H7 (cell line): ENCODE measurements around the gene SLIT3. TPM values are rescaled to one million over a fixed set of nuclear protein-coding genes. Genes with fewer than 3 reads are reported as not detected.

ENCODE experiments used
- DNase-seq: peaks from one replicate; pipeline ENCODE4 v3.0.0; 2012
- H3K27me3 ChIP-seq: 2 replicates; pipeline ENCODE4 v1.6.0; 2011; ENCODE audit warnings: mild to moderate bottlenecking, low read length; ENCODE audit not compliant: control insufficient read depth, insufficient read depth
- H3K36me3 ChIP-seq: replicated peaks from 2 replicates; pipeline ENCODE4 v1.5.1; 2011; ENCODE audit warnings: low read length; ENCODE audit not compliant: control insufficient read depth, insufficient read depth
- H3K4me3 ChIP-seq: 2 replicates; pipeline ENCODE4 v1.5.1; 2011; ENCODE audit warnings: low read depth, mild to moderate bottlenecking, control low read depth, low read length, moderate library complexity; ENCODE audit not compliant: insufficient read depth
- total RNA-seq: library from RNA; depleted of rRNA; stranded (reverse); fragments of >200 nt; shearing (Covaris generic); gene quantifications from 2 replicates; pipeline ENCODE4 v1.2.3, GENCODE V29; 2014

Gene SLIT3
- total RNA-seq, 1 experiment from 2014 or later, result 0.97 TPM

DNA sequence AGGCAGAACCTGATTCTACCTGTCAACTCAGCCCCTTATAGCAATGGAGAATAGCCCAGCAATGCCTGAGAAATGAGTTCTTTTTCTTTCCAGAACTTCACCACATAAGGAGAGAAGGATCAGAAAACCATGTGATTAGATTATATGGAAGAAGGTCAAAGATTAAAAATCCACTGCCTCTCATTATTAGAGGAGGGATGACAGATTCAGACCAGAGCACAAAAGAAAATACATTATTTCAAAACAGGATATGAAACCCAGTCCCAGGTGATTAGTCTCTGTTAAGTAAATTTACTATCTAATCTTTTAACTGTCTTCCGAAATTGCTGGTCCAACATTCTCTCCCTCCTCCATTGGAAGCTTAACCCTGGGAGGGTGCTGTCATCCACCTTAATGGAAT, 322.4 kb downstream of the SLIT3 start:
- no peak for DNase-seq
- Histone ChIP-seq H3K27me3 (no peaks in the 10 kb centered on the region), H3K4me3 (no peak overlapping the region), H3K36me3 (no peaks in the 10 kb centered on the region)

DNA sequence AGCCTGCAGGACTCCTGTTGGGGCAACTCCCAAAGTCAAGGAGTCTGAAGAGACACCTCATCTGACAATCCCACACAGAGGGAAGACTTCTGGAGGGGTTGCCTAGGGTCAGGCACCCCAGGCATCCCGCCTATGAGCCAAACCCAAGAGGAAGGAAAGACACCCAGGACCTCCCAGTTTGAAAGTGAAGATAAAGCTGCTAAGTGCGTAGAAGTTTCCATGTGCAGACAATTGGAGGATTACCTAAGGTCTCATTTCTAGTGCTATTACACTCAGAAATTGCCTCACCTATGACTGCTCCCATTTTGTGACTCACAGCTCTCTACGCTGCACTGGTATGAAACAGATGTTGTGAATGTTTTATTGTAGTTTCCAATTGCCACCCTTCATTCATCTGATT, 322.9 kb downstream of the SLIT3 start:
- DNase-seq, result no peak

GRCh38 chr5:168976311-168976970, 324.5 kb downstream of the SLIT3 start:
- no peaks in the 10 kb centered on the region for H3K36me3 ChIP-seq
- no peaks in the 10 kb centered on the region for H3K27me3 ChIP-seq
- no peak overlapping the region for H3K4me3 ChIP-seq
- DNase-seq, result no peak

More for the DNA sequence above, 322.9 kb downstream of the SLIT3 start:
- no peak overlapping the region for H3K4me3 ChIP-seq
- H3K36me3 ChIP-seq, result no peaks in the 10 kb centered on the region
- H3K27me3 ChIP-seq, result no peaks in the 10 kb centered on the region

- Histone ChIP-seq H3K4me3 (no peak overlapping the region), H3K36me3 (no peaks in the 10 kb centered on the region), H3K27me3 (no peaks in the 10 kb centered on the region)
- no peak for DNase-seq
Measured at GRCh38 chr5:168975331-168975730, 325.6 kb downstream of the SLIT3 start.

- H3K27me3 ChIP-seq, result no peaks in the 10 kb centered on the region
- no peaks in the 10 kb centered on the region for H3K36me3 ChIP-seq
- no peak for DNase-seq
Measured at GRCh38 chr5:168974082-168974481, 326.9 kb downstream of the SLIT3 start.

GRCh38 chr5:168972731-168973130, 328.2 kb downstream of the SLIT3 start:
- Histone ChIP-seq H3K27me3 (no peaks in the 10 kb centered on the region), H3K4me3 (no peak overlapping the region), H3K36me3 (no peaks in the 10 kb centered on the region)
- DNase-seq, result no peak

More at GRCh38 chr5:168974082-168974481, 326.9 kb downstream of the SLIT3 start:
- no peak overlapping the region for H3K4me3 ChIP-seq

DNA sequence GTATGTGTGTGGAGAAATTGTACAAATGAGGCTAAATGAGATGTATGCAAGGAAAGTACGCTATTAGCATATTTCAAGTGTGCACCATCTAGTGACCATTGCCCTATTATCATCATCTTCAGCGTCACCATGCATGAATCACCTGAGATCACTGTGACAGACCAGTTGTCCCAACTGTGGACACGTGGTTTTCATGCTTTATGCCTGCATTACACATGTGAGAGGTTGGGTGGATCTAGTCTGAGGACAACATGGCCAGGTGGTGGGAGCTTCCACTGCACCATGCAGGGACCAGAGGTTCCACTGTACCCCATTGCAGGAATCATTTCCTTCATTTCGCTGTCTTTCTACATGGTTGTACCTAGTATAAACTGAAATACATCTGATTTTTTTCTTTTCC, 329.8 kb downstream of the SLIT3 start:
- Histone ChIP-seq H3K27me3 (no peaks in the 10 kb centered on the region), H3K36me3 (no peaks in the 10 kb centered on the region), H3K4me3 (no peak overlapping the region)
- no peak for DNase-seq

DNA sequence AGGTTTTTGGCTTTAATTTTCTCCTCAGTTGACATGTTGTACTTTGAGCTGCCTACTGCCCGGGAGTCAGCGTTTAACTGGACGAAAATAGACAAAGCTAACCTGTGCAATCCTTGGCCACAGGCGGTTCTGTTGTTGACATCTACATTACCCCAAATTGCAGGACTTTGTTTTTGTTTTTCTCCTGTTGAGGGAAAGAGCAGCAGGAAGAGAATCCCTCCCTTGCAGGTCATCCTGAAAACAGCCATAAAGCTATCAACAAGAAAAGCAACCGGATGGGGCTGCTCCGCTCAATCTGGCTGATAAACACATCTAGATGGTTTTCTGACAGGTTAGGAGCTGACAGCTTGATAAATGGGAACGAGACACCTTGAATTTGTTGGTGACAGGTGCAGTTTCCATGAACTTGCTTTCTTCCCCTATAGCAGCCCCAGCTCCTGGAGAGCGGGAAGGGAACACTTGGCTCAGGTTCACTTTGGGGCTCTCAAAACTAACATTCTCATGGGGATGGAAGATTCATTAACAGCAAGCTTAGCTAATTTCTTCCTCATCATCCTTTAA, 331.5 kb downstream of the SLIT3 start:
- Histone ChIP-seq H3K27me3 (no peaks in the 10 kb centered on the region), H3K4me3 (no peak overlapping the region), H3K36me3 (no peaks in the 10 kb centered on the region)
- DNase-seq, result no peak

DNA sequence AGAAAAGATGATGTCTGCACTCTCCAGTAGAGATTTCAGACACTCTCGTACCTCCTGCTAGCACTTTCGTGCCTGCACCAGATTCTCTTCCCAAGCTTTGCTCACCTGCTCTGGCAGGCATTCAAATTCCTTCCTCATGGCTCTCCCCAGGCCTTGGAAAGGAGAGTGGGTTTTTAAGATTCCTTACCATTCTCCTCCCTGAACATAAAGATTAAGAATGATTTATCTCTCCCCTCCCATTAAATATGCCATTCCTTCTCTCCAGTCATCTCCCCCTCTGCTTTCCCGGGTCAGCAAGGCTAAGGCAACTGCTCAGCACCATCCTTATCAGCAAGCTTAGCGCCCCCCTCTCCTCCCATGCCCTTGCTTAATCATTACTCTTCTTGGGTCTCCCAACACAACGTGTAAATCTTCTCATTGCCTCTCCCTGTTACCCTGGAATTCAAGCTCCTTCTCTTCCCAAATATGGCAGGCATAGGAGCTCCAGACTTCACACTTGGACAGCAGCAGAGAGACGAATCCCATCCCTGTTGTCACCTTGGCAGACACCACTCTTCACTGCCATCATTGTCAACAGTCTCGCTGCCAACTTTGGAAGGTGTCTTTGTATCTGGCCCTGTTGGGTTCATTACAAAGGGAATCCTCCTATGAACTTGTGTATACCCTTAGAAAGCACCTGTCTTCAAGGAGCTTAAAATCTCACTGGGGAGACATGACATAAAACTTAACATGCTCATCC, 332.9 kb downstream of the SLIT3 start:
- no peaks in the 10 kb centered on the region for H3K27me3 ChIP-seq
- DNase-seq, result no peak
- H3K4me3 ChIP-seq, result no peak overlapping the region
- H3K36me3 ChIP-seq, result no peaks in the 10 kb centered on the region

DNA sequence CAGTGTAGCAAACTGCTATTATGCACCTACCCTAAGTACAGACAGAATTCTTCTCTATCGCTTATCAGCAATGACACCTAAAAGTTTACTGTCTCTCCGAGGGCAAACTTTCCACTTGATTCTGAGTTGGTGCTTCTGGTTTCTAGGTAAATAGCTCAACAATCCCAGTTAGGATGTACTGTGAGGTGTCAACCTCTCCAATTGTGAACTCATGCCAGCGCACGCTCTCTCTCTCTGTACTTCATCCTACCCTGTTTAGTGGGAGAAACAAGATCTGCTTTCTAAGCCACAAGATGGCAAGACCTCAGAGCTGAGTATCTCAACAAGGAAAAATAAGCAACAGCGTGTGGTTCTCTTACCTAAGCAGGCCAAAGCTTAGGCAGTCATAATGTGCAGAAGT, 335.3 kb downstream of the SLIT3 start:
- no peak overlapping the region for H3K4me3 ChIP-seq
- DNase-seq, result no peak
- H3K27me3 ChIP-seq, result no peaks in the 10 kb centered on the region
- H3K36me3 ChIP-seq, result no peaks in the 10 kb centered on the region

DNA sequence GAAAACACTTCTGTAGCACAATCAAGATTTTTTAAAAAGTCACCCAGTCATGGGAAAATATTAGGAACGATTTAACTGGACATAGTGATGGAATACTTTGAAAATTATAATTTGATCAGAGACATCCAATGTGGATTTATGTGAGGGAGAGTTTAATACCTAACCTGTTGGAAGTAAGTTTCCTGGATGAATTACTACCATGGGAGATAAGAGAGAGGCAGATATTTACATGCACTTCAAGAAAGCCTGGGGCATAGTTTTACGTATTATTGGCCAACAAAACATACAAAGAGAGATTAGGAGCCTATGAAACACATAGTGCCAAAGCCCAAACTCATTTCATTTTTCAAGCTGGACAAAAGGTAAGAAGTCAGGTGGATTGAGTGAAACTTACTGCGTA, 336.8 kb downstream of the SLIT3 start:
- Histone ChIP-seq H3K27me3 (no peaks in the 10 kb centered on the region), H3K4me3 (no peak overlapping the region), H3K36me3 (no peaks in the 10 kb centered on the region)
- DNase-seq, result no peak

DNA sequence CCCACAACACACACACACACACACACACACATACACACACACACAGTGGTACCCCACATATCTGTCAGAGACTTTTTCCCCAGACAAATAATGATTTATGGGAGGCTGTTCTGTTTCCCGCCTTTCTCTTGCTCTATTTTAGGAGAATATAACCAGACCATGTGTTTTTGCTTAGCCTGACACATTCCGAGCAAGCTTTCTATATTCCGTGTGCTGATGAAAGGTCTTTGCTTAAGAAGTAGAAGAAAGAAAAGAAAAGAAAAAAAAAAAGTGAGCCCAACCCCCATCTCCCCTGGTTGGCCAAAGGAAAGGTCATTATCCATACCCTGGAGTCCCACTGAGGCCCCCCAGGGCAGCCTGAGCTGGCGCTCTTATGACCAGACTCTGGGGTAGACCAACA, 338.6 kb downstream of the SLIT3 start:
- no peaks in the 10 kb centered on the region for H3K27me3 ChIP-seq
- no peaks in the 10 kb centered on the region for H3K36me3 ChIP-seq
- no peak for DNase-seq
- no peak overlapping the region for H3K4me3 ChIP-seq

GRCh38 chr5:168961681-168962080, 339.3 kb downstream of the SLIT3 start:
- H3K27me3 ChIP-seq, result no peaks in the 10 kb centered on the region
- no peak for DNase-seq
- no peak overlapping the region for H3K4me3 ChIP-seq
- no peaks in the 10 kb centered on the region for H3K36me3 ChIP-seq

DNA sequence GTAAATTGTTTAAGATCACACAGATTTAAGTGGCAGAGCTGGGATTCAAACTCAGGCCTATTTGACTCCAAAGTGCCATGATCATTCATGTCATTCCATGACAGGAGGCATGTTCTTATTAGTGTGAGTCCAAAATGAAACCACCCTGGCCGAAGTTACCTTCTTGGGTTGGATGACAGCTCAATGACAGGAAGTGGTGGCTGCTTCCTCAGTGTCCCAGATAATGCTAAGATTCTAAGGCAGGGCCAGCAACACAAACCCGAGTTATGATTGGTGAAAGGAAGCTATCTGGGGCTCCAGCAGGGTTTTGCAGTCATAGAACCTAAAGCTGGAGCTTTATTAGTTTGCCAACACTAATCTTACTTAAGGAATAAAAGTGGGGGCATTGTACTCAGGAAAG, 340.4 kb downstream of the SLIT3 start:
- no peaks in the 10 kb centered on the region for H3K36me3 ChIP-seq
- H3K27me3 ChIP-seq, result no peaks in the 10 kb centered on the region
- H3K4me3 ChIP-seq, result no peak overlapping the region
- no peak for DNase-seq

- DNase-seq, result no peak
- H3K4me3 ChIP-seq, result no peak overlapping the region
- no peaks in the 10 kb centered on the region for H3K27me3 ChIP-seq
- no peaks in the 10 kb centered on the region for H3K36me3 ChIP-seq
Measured at GRCh38 chr5:168953351-168953750, 347.6 kb downstream of the SLIT3 start.
